ENCODE measurements around the gene CXCL14. TPM values are rescaled to one million over a fixed set of nuclear protein-coding genes. Genes with fewer than 3 reads are reported as not detected.

CXCL14 gene
- total RNA-seq, 2 donors from 2014 or later = 17.9 to 49.4 TPM

GRCh38 chr5:135571066-135571609, 7.7 kb downstream of the CXCL14 start:
- 27 to 42% methylated on average over 10 of the region's 10 CpGs for WGBS, 2 donors

GRCh38 chr5:135570453-135570764, 8.4 kb downstream of the CXCL14 start:
- ATAC-seq (no peak), DNase-seq (no peak)
- 4 to 6% methylated on average over 3 of the region's 3 CpGs for WGBS, 2 donors
- Histone ChIP-seq H3K9me3 (no peaks in the 10 kb centered on the region), H3K27me3 (peaks cover 0 to 5% of the 10 kb centered on the region in 2 donors), H3K36me3 (replicated peaks in 1 of 2; ENCODE audit: insufficient read depth in 1 of 2, low read depth in 2 of 2) (no peaks in the 10 kb centered on the region), H3K27ac (no peak overlapping the region), H3K4me1 (no peaks in the 10 kb centered on the region), H3K4me3 (no peak overlapping the region)
- TF ChIP-seq CTCF (IDR thresholded peaks at IDR 0.05) (no peak), POLR2A (IDR thresholded peaks at IDR 0.05) (no peak)
- intact Hi-C loops (cut with DNase I) = no loop called here

More at GRCh38 chr5:135571066-135571609, 7.7 kb downstream of the CXCL14 start:
- no peaks in the 10 kb centered on the region for H3K9me3 ChIP-seq
- TF ChIP-seq POLR2A (IDR thresholded peaks at IDR 0.05) = no peak
- TF ChIP-seq CTCF (IDR thresholded peaks at IDR 0.05) = no peak
- H3K4me1 ChIP-seq = no peaks in the 10 kb centered on the region
- H3K27me3 ChIP-seq = peaks cover 0 to 5% of the 10 kb centered on the region in 2 donors
- intact Hi-C loops (cut with DNase I) = no loop called here
- H3K27ac ChIP-seq = no peak overlapping the region
- H3K4me3 ChIP-seq = no peak overlapping the region
- no peak for DNase-seq
- H3K36me3 ChIP-seq (replicated peaks in 1 of 2; ENCODE audit: insufficient read depth in 1 of 2, low read depth in 2 of 2) = no peaks in the 10 kb centered on the region
- no peak for ATAC-seq

DNA sequence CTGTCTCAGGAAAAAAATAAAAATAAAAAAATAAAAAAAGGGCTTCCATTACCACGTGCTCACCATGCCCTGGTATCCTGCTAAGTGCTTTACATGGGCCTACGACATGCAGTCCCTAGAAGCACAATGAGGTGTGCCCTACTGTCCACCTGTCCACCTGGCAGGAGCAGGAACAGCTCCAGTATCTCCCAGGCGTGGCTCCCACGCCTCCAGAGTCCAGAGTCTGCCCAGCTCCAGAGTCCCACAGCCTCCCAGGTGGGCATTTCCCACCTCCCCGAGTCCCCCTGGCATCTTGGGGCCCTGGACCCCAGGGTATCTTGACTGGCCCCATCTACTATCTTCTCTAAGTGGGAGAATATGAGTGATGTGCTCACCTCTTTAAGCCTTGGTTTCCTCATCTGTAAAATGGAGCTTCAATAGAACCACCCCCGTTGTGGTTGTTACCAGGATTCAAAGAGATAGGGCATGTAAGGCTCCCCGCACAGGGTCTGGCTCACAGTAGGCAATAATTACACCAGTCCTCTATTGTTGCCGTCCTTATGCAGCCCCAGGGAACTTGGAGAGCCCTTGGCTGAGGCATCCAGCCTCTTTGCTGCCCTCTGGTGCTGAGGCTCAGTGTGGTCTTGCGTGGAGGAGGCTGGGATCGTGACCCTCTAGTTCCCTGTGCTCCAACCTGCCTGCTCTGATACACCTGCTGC, 8.9 kb downstream of the CXCL14 start:
- H3K36me3 ChIP-seq (replicated peaks in 1 of 2; ENCODE audit: insufficient read depth in 1 of 2, low read depth in 2 of 2) = no peaks in the 10 kb centered on the region
- intact Hi-C loops (cut with DNase I) = no loop called here
- peak; percentile 21 to 58 (median 34) for DNase-seq
- peak; percentile 45 for ATAC-seq
- H3K4me3 ChIP-seq = no peak overlapping the region
- H3K9me3 ChIP-seq = no peaks in the 10 kb centered on the region
- no peak overlapping the region for H3K27ac ChIP-seq
- WGBS, 2 donors = 31 to 41% methylated on average over 10 of the region's 10 CpGs
- no peaks in the 10 kb centered on the region for H3K4me1 ChIP-seq
- peaks cover 0 to 5% of the 10 kb centered on the region in 2 donors for H3K27me3 ChIP-seq
- TF ChIP-seq CTCF (IDR thresholded peaks at IDR 0.05) (peak in 5 of 7 experiments; percentile 8 to 44 (median 24)), POLR2A (IDR thresholded peaks at IDR 0.05) (no peak)

DNA sequence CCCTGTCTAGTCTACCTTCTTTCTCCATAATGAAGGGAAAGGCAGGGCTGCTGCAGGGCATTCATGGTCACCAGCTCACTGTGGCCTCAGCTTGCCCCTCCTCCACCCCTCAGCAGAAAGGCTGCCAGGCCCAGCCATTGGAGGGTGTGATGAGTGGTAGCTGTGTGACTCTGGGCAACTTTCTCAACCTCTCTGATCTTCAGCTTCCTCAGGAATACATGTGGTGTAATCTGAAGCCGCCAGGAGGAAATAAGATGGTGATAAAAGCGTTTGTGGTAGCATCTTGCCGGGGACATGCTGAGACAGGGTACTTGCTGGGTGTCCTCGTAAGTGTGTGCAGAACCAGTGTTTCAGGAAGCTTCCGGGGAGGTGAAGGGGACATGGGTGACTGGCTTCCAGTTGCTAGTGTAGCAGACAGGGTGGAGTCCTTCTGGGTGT, 9.8 kb downstream of the CXCL14 start:
- 69 to 82% methylated on average over 5 of the region's 5 CpGs for WGBS, 2 donors
- H3K36me3 ChIP-seq (replicated peaks in 1 of 2; ENCODE audit: insufficient read depth in 1 of 2, low read depth in 2 of 2) = no peaks in the 10 kb centered on the region
- H3K9me3 ChIP-seq = no peaks in the 10 kb centered on the region
- intact Hi-C loops (cut with DNase I) = no loop called here
- H3K27ac ChIP-seq = no peak overlapping the region
- ATAC-seq = no peak
- no peak for TF ChIP-seq CTCF (IDR thresholded peaks at IDR 0.05)
- no peak for TF ChIP-seq POLR2A (IDR thresholded peaks at IDR 0.05)
- no peak overlapping the region for H3K4me3 ChIP-seq
- DNase-seq = no peak
- H3K27me3 ChIP-seq = peaks cover 0 to 5% of the 10 kb centered on the region in 2 donors
- no peaks in the 10 kb centered on the region for H3K4me1 ChIP-seq

GRCh38 chr5:135568246-135568645, 10.5 kb downstream of the CXCL14 start:
- H3K4me1 ChIP-seq = no peaks in the 10 kb centered on the region
- no peak for ATAC-seq
- TF ChIP-seq POLR2A (IDR thresholded peaks at IDR 0.05) (no peak), CTCF (IDR thresholded peaks at IDR 0.05) (no peak)
- no peak for DNase-seq
- H3K9me3 ChIP-seq = no peaks in the 10 kb centered on the region
- no peak overlapping the region for H3K4me3 ChIP-seq
- H3K36me3 ChIP-seq (replicated peaks in 1 of 2; ENCODE audit: insufficient read depth in 1 of 2, low read depth in 2 of 2) = no peaks in the 10 kb centered on the region
- intact Hi-C loops (cut with DNase I) = no loop called here
- no peak overlapping the region for H3K27ac ChIP-seq
- H3K27me3 ChIP-seq = peaks cover 0 to 5% of the 10 kb centered on the region in 2 donors
- 37 to 50% methylated on average over 3 to 6 of the region's 6 CpGs for WGBS, 2 donors
